ENCODE data around the gene HSFX2. TPM values are rescaled to one million over a fixed set of nuclear protein-coding genes. Genes with fewer than 3 reads are reported as not detected.

Gene HSFX2
- total RNA-seq, 1 experiment from 2014 or later: not detected

GRCh38 chrX:149630681-149631233, 35.6 kb upstream of the HSFX2 start:
- peak; percentile 56 for ATAC-seq
- H3K27ac ChIP-seq (ENCODE audit: low read depth, low read length): peak overlapping the region; percentile 48; the same call in 1 of the 2 replicates
- DNase-seq (ENCODE audit: low read depth, low spot score): no peak
- TF ChIP-seq POLR2AphosphoS5 (IDR thresholded peaks at IDR 0.05; ENCODE audit: low read depth, low read length) (no peak), ZNF274 (IDR thresholded peaks at IDR 0.05; ENCODE audit: low read depth, low read length) (no peak), TCF7L2 (IDR thresholded peaks at IDR 0.05; ENCODE audit: borderline replicate concordance, extremely low read depth, insufficient read depth, insufficient read length) (no peak), CTCF (IDR thresholded peaks at IDR 0.05 in 2 of 3, conservative IDR thresholded peaks at IDR 0.05 in 1 of 3; ENCODE audit: borderline replicate concordance in 1 of 3, insufficient read depth in 1 of 3, low read depth in 2 of 3, low read length in 2 of 3) (no peak), ZFX (IDR thresholded peaks at IDR 0.05) (no peak), ELF1 (IDR thresholded peaks at IDR 0.05; ENCODE audit: borderline replicate concordance, low read depth) (no peak), EZH2phosphoT487 (IDR thresholded peaks at IDR 0.05; ENCODE audit: borderline replicate concordance) (no peak), CBX3 (IDR thresholded peaks at IDR 0.05; ENCODE audit: low read depth) (no peak), EGR1 (IDR thresholded peaks at IDR 0.05; ENCODE audit: low read depth) (no peak), EZH2 (IDR thresholded peaks at IDR 0.05) (no peak), POLR2A (IDR thresholded peaks at IDR 0.05; ENCODE audit: borderline replicate concordance, extremely low read depth, insufficient read depth, insufficient read length) (no peak)
- no peaks in the 10 kb centered on the region for H4K20me1 ChIP-seq (ENCODE audit: insufficient read depth)
- H3K4me2 ChIP-seq (ENCODE audit: low read length): peak overlapping the region; percentile 76
- ChIA-PET RAD21 (ENCODE audit: low non-redundant PET in 1 of 2, low total read pairs in 2 of 2, uncharacterized antibody in 2 of 2, unreplicated experiment in 2 of 2) (no interaction called here), POLR2A (no interaction called here), CTCF (no interaction called here)
- H3K36me3 ChIP-seq (ENCODE audit: control insufficient read depth in 1 of 2, insufficient read depth in 2 of 2, low read length in 2 of 2): no peaks in the 10 kb centered on the region; a peak in 1 of 4 replicates
- H3K4me3 ChIP-seq (replicated peaks in 1 of 2; ENCODE audit: low read depth in 1 of 2, low read length in 2 of 2): peak overlapping the region; percentile 60 to 67
- H3K9me3 ChIP-seq (ENCODE audit: control insufficient read depth in 1 of 2, insufficient read depth in 1 of 2, low read depth in 1 of 2, low read length in 2 of 2): no peaks in the 10 kb centered on the region
- intact Hi-C loops (cut with micrococcal nuclease): no loop called here
- BruUV-seq (replicated peaks): TSS peak; percentile 47
- H3K9me2 ChIP-seq (ENCODE audit: insufficient read depth): no peaks in the 10 kb centered on the region
- H3K27me3 ChIP-seq (ENCODE audit: insufficient read depth, low read length): no peaks in the 10 kb centered on the region
- H3K79me2 ChIP-seq (ENCODE audit: insufficient read depth, low read length): peaks cover 16% of the 10 kb centered on the region
- H2AFZ ChIP-seq (ENCODE audit: low read depth, low read length, poor library complexity, severe bottlenecking): no peak overlapping the region
- H3K9ac ChIP-seq (ENCODE audit: low read length): peak overlapping the region; percentile 61
- peaks cover 2 to 14% of the 10 kb centered on the region in 2 experiments; a peak in 2 of 4 replicates for H3K4me1 ChIP-seq (ENCODE audit: control insufficient read depth in 1 of 2, insufficient read depth in 2 of 2, low read length in 2 of 2)
